Glomerular endothelial cell (primary cell): ENCODE results near the gene ALK. TPM values are rescaled to one million over a fixed set of nuclear protein-coding genes. Genes with fewer than 3 reads are reported as not detected.

ENCODE experiments used
- DNase-seq: peaks from one replicate; pipeline ENCODE4 v3.0.0-alpha.2; 2011; ENCODE audit warnings: low read depth, low spot score; ENCODE audit errors: extremely low read depth
- total RNA-seq: library from RNA; depleted of rRNA; stranded (reverse); fragments of >200 nt; gene quantifications from 2 replicates; pipeline ENCODE4 v1.2.3, GENCODE V29; 2015

The ALK gene
- total RNA-seq = not detected in 2 replicates

DNA sequence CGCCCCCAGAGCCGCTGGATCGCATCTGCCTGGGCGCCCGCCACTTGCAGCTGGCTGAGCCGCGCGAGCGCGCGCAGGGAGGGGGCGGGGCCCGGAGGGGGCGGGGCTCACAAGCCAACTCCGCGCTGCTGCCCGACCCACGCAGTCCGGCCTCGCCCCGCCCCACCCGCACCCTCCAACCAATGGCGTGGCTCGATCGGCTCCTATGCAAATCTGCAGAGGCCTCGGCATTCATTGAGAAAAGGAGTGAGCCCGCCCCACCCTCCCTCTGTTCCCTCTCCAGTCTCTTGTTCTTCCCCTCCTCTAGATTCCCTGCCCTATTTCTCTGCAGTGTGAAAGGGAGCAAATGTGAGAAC, at the start of gene ALK:
ALK (minus strand) TSS at position 27 of the 356 bp plus-strand sequence. CDS start 927 bp downstream, outside the sequence.
- no peak for DNase-seq

DNA sequence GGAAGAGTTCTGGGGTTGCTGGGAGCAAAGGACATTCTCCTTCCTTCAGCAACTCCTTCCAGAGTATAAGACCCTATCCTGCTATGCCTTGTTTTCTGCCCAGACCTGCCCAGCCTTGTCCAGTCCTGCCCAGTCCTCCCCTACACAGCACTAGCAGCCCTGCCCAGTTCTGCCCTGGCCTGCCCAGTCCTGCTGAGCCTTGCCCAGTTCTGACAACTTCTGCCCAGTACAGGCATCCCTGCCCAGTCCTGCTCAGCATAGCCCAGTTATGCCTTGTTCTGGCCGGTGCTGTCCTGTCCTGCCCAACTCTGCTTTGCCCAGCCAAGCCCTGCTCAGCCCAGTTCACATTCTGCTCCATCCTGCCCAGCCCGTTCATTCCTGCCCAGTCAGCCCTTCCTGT, 44.9 kb upstream of the ALK start:
- DNase-seq = no peak

GRCh38 chr2:29963972-29964570, 42.7 kb upstream of the ALK start:
- no peak for DNase-seq

GRCh38 chr2:29962922-29963321, 41.5 kb upstream of the ALK start:
- no peak for DNase-seq

DNA sequence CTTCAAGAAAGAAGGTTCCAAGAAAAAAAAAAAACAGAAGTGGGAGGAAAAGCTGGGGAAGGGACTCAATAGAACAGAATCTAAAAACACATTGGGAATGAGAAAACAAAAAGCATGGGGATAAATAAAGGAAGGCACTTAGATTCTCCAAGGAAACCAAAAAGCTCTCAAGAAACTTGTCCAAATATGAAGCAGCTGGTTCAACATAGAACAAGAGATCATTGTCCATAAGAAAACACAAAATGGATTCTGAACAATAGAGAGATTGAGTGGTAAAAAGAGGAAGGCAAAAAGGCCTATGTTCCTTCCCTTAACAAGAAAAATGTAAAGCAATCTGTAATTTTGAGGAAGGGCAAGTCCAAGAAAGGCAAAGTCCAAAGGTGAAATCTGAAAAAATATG, 32.9 kb upstream of the ALK start:
- DNase-seq = no peak

DNA sequence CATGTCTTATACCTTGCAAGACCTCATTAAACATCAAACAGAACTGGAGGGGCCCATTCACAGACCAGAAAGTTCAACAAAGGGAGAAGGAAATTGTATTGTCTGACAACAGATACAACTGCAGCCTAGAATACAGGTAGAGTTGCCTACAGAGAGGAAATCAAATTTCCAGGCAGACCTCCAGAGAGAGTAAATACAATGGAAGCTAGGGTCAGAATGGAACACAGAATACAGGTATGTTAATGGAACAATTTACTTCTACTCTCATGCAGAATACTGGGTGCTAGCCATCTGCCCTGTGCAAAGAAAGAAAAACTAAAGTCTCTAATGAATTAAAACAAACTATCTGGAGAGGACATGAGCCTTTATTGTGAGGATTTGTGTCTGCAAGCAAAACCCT, 31.6 kb upstream of the ALK start:
- DNase-seq = no peak

DNA sequence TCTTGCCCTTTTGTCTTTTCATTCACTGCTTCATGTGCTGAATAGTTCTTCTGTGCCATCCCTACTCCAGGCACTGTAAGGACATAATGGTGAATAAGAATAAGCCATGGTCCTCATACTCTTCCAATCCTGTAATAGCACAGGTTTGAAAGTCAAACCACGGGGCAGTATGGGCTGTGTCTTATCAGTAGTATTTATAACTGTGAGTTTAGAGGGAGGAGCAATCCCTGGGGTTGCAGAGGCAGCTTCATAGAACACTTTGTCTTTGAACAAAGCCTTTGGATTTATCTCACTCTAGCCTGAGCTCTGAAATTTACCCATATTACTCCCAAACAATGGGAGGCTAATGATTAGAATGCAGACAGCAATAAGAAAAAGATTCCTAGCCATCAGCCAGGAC, 30.2 kb upstream of the ALK start:
- no peak for DNase-seq

DNA sequence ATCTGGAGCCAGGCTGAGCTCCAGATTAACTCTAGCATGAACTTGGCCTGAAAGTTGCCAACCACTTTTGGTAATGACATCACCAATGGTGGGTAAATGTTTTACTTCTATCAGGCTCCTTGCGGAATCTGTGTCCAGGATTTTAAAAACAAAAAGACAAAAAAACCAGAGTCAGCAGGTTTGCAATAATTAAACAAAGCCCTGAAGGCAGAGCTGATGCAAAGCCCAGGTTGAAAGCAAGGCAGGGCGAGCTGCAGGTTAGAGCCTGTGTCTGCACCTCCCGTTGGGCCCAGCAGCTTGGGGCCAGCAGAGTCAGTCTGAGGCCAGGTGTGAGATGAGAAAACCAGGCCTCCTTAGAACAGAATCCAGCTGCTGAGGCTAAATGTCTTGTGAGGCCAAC, 29.1 kb upstream of the ALK start:
- no peak for DNase-seq

DNA sequence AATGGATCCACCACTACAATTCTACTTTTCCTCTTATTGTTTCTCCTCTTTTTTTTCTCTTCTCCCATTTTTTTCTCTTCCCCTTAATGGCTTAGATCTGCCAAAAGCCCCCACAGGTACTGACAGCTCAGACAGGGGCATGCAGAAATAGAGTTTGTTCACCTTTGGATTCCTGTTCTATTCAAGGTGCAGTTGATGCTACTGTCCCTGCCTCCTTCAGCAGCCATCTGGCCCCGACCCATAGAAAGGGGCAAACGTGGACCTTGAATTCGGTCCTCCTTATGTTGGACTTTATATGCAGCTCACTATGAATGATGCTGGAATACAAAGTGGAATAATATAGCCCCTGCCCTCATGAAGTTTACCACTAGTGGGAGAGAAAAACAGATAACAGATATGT, 27.7 kb upstream of the ALK start:
- no peak for DNase-seq

- DNase-seq = no peak
Observed at GRCh38 chr2:29946505-29946904, 25.1 kb upstream of the ALK start.

- DNase-seq = no peak
Observed at GRCh38 chr2:29942711-29943110, 21.3 kb upstream of the ALK start.

DNA sequence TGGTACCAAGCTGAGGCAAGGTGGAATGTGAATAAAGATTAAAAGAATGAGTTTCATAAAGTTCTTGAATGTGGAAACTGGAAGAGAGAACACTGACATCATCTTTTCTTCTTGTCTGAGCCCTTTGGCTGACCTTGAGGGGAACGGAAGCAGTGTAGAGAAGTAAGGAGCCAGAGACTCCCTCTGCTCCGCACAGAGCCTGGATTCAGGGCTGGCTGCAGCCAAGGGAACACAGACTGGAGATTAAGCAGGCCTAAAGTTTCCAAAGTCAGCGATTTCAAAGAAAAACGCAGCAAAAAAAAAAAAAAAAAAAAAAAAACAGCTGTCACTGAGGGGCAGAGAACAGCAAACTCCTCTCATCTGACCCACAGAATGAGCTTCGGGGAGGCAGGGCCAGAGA, 19.3 kb upstream of the ALK start:
- no peak for DNase-seq

DNA sequence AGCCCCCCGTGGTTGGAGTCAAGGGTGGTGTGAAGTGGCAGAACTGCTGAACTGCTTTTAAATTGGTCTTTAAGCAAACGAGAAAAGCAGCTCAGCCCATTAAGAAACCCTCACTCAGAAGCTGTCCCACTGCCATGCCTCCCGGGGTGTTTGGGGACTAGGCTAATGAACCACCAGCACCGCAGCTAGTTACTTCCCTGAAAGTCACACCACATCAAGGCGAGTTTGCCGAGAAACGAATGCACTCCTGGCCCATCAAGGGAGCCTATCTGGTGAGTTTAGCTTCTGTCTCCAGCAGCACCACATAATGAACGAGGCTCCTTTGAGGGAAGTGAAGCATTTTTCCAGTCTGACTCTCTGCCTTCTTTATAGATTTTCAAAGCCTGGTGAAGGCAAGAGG, 14.6 kb upstream of the ALK start:
- DNase-seq = no peak

GRCh38 chr2:29931818-29932217, 10.4 kb upstream of the ALK start:
- DNase-seq = no peak

- peak; percentile 5 for DNase-seq
Observed at GRCh38 chr2:29923110-29923721, 1.8 kb upstream of the ALK start.

- no peak for DNase-seq
Observed at GRCh38 chr2:29922605-29923004, 1.2 kb upstream of the ALK start.

DNA sequence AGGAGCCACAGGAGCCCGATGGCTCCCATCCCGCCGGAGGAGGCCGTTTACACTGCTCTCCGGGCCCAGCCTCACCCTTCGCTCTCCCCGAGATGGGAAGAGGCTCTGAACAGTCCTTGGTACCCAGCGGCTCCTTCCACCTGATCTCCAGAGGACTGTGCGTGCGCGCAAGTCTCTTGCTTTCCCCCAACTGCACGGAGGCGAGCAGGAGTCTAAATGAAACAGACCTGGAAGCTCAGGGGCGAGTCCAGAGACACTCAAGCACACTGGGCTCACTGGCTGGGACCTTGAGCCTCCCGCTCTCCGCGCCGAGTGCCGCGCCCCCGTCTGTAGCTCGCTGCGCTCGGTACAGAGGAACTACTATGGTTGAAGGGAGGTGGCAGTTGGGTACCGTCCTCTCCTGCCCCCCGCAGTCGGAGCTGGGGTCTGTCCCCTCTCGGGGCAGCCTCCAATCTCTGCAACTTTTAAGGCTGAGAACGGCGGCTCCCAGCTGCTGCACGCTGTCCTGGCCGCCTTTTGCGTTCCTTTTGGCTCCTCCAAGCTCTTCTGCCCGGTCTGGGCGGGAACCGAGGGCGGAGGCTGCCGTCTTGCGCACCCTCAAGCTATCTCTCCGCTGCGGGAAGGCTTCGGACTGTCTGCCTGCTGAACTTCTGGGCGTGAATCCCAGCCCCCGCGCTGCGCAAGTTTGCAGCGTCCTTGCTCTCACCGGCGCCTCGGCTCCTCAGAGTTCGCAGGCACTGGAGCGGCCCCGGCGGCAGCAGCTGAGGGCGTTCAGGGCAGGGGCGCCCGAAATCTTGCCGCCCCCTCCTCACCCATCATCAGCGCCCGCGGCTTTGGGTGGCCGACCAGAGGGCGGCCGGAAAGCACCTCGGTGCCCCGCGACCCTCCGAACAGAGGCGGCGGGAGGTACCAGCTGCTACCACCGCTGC, 491 bp downstream of the ALK start:
- no peak for DNase-seq

DNA sequence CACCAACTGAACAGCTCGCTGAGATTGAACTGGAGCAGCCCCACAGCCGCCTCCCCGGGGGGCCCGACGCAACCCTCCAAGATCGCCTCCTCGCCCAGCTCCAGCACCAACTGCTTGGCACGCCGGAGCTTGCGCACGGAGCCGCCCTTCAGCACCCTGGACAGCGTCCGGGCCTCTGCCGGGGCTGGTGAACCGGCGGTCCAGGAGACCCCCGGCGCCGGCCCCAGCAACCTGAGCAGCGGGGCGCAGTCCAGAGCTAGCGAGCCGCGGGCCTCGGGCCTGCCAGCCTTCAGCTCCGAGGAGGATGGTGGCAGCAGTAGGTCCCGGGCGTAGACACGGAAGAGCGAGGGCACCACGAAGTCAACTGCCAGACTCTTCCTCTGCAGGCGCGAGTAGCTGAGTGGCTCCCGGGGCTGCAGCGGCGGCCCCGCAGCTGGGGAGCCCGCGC, 1.2 kb downstream of the ALK start:
- no peak for DNase-seq

GRCh38 chr2:29918941-29919340, 2.4 kb downstream of the ALK start:
- DNase-seq = no peak

DNA sequence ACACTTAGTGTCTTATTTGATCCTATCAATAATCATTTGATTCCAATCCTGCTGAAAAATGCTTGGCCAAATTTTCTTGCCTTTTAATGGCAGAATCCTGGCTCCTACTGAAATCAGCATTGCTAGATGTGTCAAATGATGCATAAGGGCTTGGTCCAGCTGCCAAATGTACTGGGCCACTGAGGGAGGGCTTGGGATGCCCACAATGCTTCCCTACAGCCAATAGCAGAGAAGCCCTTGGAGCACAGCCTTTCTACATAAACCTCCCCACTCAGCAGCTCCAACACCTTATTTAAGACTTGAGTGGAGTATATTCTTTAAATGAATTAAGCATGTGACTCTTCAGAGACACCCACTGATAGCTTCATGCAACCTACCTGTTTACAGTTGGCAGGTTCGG, 3.6 kb downstream of the ALK start:
- DNase-seq = no peak

DNA sequence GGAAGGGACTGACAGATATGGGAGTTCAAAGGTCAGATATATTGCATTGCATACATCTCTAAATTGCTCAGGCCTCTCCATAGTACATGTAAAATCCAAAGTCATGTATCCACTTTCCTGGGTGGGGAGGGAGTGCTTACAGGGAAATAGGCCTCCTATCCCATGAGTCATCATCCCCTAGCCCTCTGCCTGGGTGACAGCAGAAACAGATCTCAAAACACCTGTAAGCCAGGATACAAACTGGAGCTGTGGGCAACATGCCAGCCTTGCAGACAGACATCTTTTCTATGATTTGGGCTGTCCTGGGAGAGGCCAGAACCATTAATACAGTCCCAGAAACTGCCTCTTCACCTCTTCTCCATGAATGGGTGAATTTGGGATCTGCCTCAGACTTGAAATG, 4.8 kb downstream of the ALK start:
- DNase-seq = no peak

DNA sequence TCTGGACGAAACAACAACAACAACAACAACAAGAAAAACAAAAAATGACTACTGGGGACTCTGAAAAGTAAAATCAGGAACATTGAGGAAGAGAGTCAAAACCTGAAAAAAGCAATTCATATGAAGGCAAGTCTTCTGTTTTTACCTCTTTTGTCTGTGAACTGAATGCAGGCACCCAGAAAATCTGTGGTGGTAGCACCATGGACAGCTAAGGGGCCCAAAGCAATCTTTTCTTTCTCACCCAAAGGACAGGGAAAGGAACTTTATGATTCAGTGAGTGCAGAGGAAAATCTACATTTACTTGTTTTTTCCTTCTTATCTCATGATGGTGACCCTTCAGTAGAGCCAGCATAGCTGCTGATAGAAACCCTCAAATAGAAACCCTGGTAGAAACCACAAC, 10.4 kb downstream of the ALK start:
- no peak for DNase-seq
